ENCODE results near the gene RHOC. TPM values are rescaled to one million over a fixed set of nuclear protein-coding genes. Genes with fewer than 3 reads are reported as not detected.
A peak's percentile ranks its signal among the peaks of the same experiment; 100 is the strongest.

RHOC gene
- total and polyA plus RNA-seq, 2 donors (not counting 1 experiment from before 2014, with no cell fraction given) = 21.0 to 28.3 TPM

DNA sequence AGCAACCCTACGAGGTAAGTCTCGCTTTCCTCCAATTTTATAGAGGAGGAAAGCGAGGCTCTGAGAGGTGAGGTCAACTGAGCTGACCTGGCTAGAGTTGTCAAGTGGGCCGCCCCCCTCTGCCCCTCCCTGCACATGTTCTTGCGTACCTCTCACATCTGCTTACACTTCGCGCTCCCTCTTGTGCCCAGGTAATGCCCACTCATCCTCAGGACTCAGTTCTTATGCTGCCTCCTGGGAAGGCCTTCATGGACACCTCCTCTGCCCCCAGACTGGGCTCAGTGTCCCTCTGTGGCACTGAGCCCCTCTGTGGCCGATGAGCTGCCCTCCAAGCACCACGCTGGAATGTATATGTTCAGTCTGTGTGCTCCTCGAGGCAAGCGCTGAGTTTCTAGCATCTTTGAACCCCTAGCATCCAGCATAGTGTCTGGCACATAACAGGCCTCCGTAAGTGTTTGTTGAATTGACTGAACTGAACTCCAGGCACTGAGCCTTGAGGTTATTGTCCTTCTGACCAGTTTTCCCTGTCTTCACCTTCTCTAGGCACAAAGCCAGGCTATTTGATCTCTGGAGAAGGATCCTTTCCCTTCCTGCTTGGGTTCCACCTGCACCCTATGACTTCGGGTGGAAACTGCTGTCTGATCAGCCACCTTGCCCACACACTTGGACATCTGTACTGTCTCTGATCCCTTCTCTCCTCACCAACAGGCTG lies 19.0 kb downstream of the RHOC start:
- CTCF ChIA-PET = no interaction called here
- Mint-ChIP-seq H3K9me3 (ENCODE audit: insufficient read depth) (no peaks in the 10 kb centered on the region), H3K27ac (peak overlapping the region; percentile 6), H3K4me1 (peaks cover 6% of the 10 kb centered on the region), H3K27me3 (no peaks in the 10 kb centered on the region), H3K4me3 (no peak overlapping the region)
- H3K9me3 ChIP-seq (ENCODE audit: control extremely low read depth in 1 of 3, control insufficient read depth in 2 of 3, insufficient read depth in 1 of 3, low read length in 2 of 3) = no peaks in the 10 kb centered on the region
- no peak for TF ChIP-seq CTCF (IDR thresholded peaks at IDR 0.05)
- no peak for TF ChIP-seq EZH2 (IDR thresholded peaks at IDR 0.05; ENCODE audit: borderline replicate concordance, insufficient read depth, low read depth, low read length, poor library complexity, severe bottlenecking)
- 99% methylated on average over 11 of the region's 13 CpGs for WGBS (ENCODE audit: insufficient coverage)
- no peak overlapping the region for H2AFZ ChIP-seq (ENCODE audit: insufficient read depth, low read depth, low read length, poor library complexity, severe bottlenecking)
- H4K20me1 ChIP-seq (ENCODE audit: control insufficient read depth, insufficient read depth, low read length, poor library complexity, severe bottlenecking) = no peaks in the 10 kb centered on the region
- DNase-seq (no peak), ATAC-seq (ENCODE audit: low read depth) (no peak)
- no peak overlapping the region for H3K4me2 ChIP-seq (replicated peaks; ENCODE audit: low read depth, low read length, poor library complexity, severe bottlenecking)
- H3K79me2 ChIP-seq (ENCODE audit: control insufficient read depth, insufficient read depth, low read length) = no peaks in the 10 kb centered on the region
- H3K4me3 ChIP-seq (ENCODE audit: control extremely low read depth in 1 of 5, extremely low read depth in 1 of 5, insufficient read depth in 1 of 5, low read depth in 2 of 5, low read length in 4 of 5) = no peak overlapping the region
- POLR2A ChIA-PET = no interaction called here
- H3K9ac ChIP-seq (ENCODE audit: low read length) = no peak overlapping the region
- H3K27me3 ChIP-seq (replicated peaks in 1 of 4; ENCODE audit: control extremely low read depth in 1 of 4, control insufficient read depth in 3 of 4, insufficient read depth in 4 of 4, low read length in 3 of 4) = no peaks in the 10 kb centered on the region
- no peak overlapping the region for H3K27ac ChIP-seq (ENCODE audit: low read length in 2 of 2)
- H3K4me1 ChIP-seq (ENCODE audit: control insufficient read depth in 2 of 2, insufficient read depth in 2 of 2, low read length in 2 of 2) = no peaks in the 10 kb centered on the region
- H3K36me3 ChIP-seq (replicated peaks in 1 of 2; ENCODE audit: control extremely low read depth in 1 of 2, control insufficient read depth in 1 of 2, extremely low read depth in 1 of 2, insufficient read depth in 2 of 2, low read length in 1 of 2) = peaks cover 2 to 13% of the 10 kb centered on the region in 2 experiments
- intact Hi-C loops (cut with micrococcal nuclease) = no loop called here

DNA sequence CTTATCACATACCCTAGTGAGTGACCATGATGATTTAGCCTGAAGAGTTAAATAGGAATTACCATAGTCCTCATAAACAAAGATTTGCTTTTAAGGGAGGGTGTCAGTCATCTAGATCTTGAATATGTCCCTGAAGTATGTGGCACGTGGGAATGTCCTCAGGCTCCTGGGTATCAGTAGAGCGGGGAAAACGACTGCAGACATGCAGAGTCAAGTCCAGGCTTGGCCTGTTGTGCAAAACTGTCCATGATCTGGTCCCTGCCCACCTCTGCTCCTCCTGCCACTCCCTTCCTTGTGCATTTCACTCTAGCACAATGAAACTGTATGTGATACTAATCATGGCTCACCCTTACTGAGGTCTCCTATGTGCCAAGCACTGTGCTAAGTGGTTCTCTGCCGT lies 19.6 kb downstream of the RHOC start:
- ATAC-seq (ENCODE audit: low read depth) = no peak
- Histone ChIP-seq H3K4me3 (ENCODE audit: control extremely low read depth in 1 of 5, extremely low read depth in 1 of 5, insufficient read depth in 1 of 5, low read depth in 2 of 5, low read length in 4 of 5) (no peak overlapping the region), H3K4me1 (ENCODE audit: control insufficient read depth in 2 of 2, insufficient read depth in 2 of 2, low read length in 2 of 2) (no peaks in the 10 kb centered on the region), H3K9me3 (ENCODE audit: control extremely low read depth in 1 of 3, control insufficient read depth in 2 of 3, insufficient read depth in 1 of 3, low read length in 2 of 3) (no peaks in the 10 kb centered on the region), H3K27me3 (replicated peaks in 1 of 4; ENCODE audit: control extremely low read depth in 1 of 4, control insufficient read depth in 3 of 4, insufficient read depth in 4 of 4, low read length in 3 of 4) (no peaks in the 10 kb centered on the region), H3K27ac (ENCODE audit: low read length in 2 of 2) (no peak overlapping the region), H2AFZ (ENCODE audit: insufficient read depth, low read depth, low read length, poor library complexity, severe bottlenecking) (no peak overlapping the region), H3K36me3 (replicated peaks in 1 of 2; ENCODE audit: control extremely low read depth in 1 of 2, control insufficient read depth in 1 of 2, extremely low read depth in 1 of 2, insufficient read depth in 2 of 2, low read length in 1 of 2) (peaks cover 2 to 8% of the 10 kb centered on the region in 2 experiments), H3K79me2 (ENCODE audit: control insufficient read depth, insufficient read depth, low read length) (no peaks in the 10 kb centered on the region), H3K4me2 (replicated peaks; ENCODE audit: low read depth, low read length, poor library complexity, severe bottlenecking) (no peak overlapping the region), H4K20me1 (ENCODE audit: control insufficient read depth, insufficient read depth, low read length, poor library complexity, severe bottlenecking) (no peaks in the 10 kb centered on the region), H3K9ac (ENCODE audit: low read length) (no peak overlapping the region)
- intact Hi-C loops (cut with micrococcal nuclease) = no loop called here
- ChIA-PET POLR2A (no interaction called here), CTCF (no interaction called here)
- DNase-seq = no peak
- Mint-ChIP-seq H3K4me3 (no peak overlapping the region), H3K27me3 (no peaks in the 10 kb centered on the region), H3K9me3 (ENCODE audit: insufficient read depth) (no peaks in the 10 kb centered on the region), H3K4me1 (peaks cover 6% of the 10 kb centered on the region), H3K27ac (no peak overlapping the region)
- no peak for TF ChIP-seq EZH2 (IDR thresholded peaks at IDR 0.05; ENCODE audit: borderline replicate concordance, insufficient read depth, low read depth, low read length, poor library complexity, severe bottlenecking)
- no peak for TF ChIP-seq CTCF (IDR thresholded peaks at IDR 0.05)
- WGBS (ENCODE audit: insufficient coverage) = 98% methylated on average over 4 of the region's 4 CpGs

All from B cell (primary cell).